ENCODE results near the gene RALGPS1. TPM values are rescaled to one million over a fixed set of nuclear protein-coding genes. Genes with fewer than 3 reads are reported as not detected.
A peak's percentile ranks its signal among the peaks of the same experiment; 100 is the strongest.

Gene RALGPS1
- total RNA-seq (2014; rRNA removed; shearing (Covaris generic)): 0.87 and 3.2 TPM in 2 replicates
- polyA plus RNA-seq (2015; cell fraction: cytosol; rRNA removed): 2.1 and 3.0 TPM in 2 replicates
- 12.0 and 18.5 TPM in 2 replicates for polyA plus RNA-seq (2015; cell fraction: nucleus; rRNA removed)

- DNase-seq (ENCODE audit: low read depth, low spot score): peak; percentile 95
- in situ Hi-C loops (cut with HindIII; ENCODE audit: low pct_unique_long_range_greater_than_20kb, low sequenced_read_pairs): no loop called here
These were observed at the start of gene RALGPS1 for GRCh38 chr9:126914458-126915280. Gene RALGPS1 (plus strand): TSS chr9:126914782. CDS start chr9:126962290, 47,508 bp downstream.

- DNase-seq (ENCODE audit: low read depth, low spot score): no peak
- in situ Hi-C loops (cut with HindIII; ENCODE audit: low pct_unique_long_range_greater_than_20kb, low sequenced_read_pairs): no loop called here
These were observed 45.2 kb upstream of the RALGPS1 start for GRCh38 chr9:126869368-126869767.

GRCh38 chr9:126872516-126872915 is 42.1 kb upstream of the RALGPS1 start:
- in situ Hi-C loops (cut with HindIII; ENCODE audit: low pct_unique_long_range_greater_than_20kb, low sequenced_read_pairs): no loop called here
- no peak for DNase-seq (ENCODE audit: low read depth, low spot score)

GRCh38 chr9:126874546-126875314 is 39.9 kb upstream of the RALGPS1 start:
- DNase-seq (ENCODE audit: low read depth, low spot score): no peak
- in situ Hi-C loops (cut with HindIII; ENCODE audit: low pct_unique_long_range_greater_than_20kb, low sequenced_read_pairs): no loop called here

GRCh38 chr9:126875756-126876510 is 38.6 kb upstream of the RALGPS1 start:
- in situ Hi-C loops (cut with HindIII; ENCODE audit: low pct_unique_long_range_greater_than_20kb, low sequenced_read_pairs): no loop called here
- DNase-seq (ENCODE audit: low read depth, low spot score): no peak

- no peak for DNase-seq (ENCODE audit: low read depth, low spot score)
- in situ Hi-C loops (cut with HindIII; ENCODE audit: low pct_unique_long_range_greater_than_20kb, low sequenced_read_pairs): no loop called here
These were observed 38.1 kb upstream of the RALGPS1 start for GRCh38 chr9:126876531-126876930.

GRCh38 chr9:126877418-126877817 is 37.2 kb upstream of the RALGPS1 start:
- in situ Hi-C loops (cut with HindIII; ENCODE audit: low pct_unique_long_range_greater_than_20kb, low sequenced_read_pairs): no loop called here
- no peak for DNase-seq (ENCODE audit: low read depth, low spot score)

GRCh38 chr9:126879288-126879687 is 35.3 kb upstream of the RALGPS1 start:
- in situ Hi-C loops (cut with HindIII; ENCODE audit: low pct_unique_long_range_greater_than_20kb, low sequenced_read_pairs): no loop called here
- no peak for DNase-seq (ENCODE audit: low read depth, low spot score)

- in situ Hi-C loops (cut with HindIII; ENCODE audit: low pct_unique_long_range_greater_than_20kb, low sequenced_read_pairs): no loop called here
- no peak for DNase-seq (ENCODE audit: low read depth, low spot score)
These were observed 34.2 kb upstream of the RALGPS1 start for GRCh38 chr9:126880226-126880946.

- DNase-seq (ENCODE audit: low read depth, low spot score): no peak
- in situ Hi-C loops (cut with HindIII; ENCODE audit: low pct_unique_long_range_greater_than_20kb, low sequenced_read_pairs): no loop called here
These were observed 33.6 kb upstream of the RALGPS1 start for GRCh38 chr9:126880947-126881332.

GRCh38 chr9:126882746-126883145 is 31.8 kb upstream of the RALGPS1 start:
- DNase-seq (ENCODE audit: low read depth, low spot score): no peak
- in situ Hi-C loops (cut with HindIII; ENCODE audit: low pct_unique_long_range_greater_than_20kb, low sequenced_read_pairs): no loop called here

GRCh38 chr9:126883636-126884035 is 30.9 kb upstream of the RALGPS1 start:
- in situ Hi-C loops (cut with HindIII; ENCODE audit: low pct_unique_long_range_greater_than_20kb, low sequenced_read_pairs): no loop called here
- peak; percentile 65 for DNase-seq (ENCODE audit: low read depth, low spot score)

GRCh38 chr9:126885131-126885641 is 29.4 kb upstream of the RALGPS1 start:
- peak; percentile 80 for DNase-seq (ENCODE audit: low read depth, low spot score)
- in situ Hi-C loops (cut with HindIII; ENCODE audit: low pct_unique_long_range_greater_than_20kb, low sequenced_read_pairs): no loop called here

GRCh38 chr9:126886034-126886822 is 28.4 kb upstream of the RALGPS1 start:
- DNase-seq (ENCODE audit: low read depth, low spot score): no peak
- in situ Hi-C loops (cut with HindIII; ENCODE audit: low pct_unique_long_range_greater_than_20kb, low sequenced_read_pairs): no loop called here

GRCh38 chr9:126886897-126887296 is 27.7 kb upstream of the RALGPS1 start:
- in situ Hi-C loops (cut with HindIII; ENCODE audit: low pct_unique_long_range_greater_than_20kb, low sequenced_read_pairs): no loop called here
- DNase-seq (ENCODE audit: low read depth, low spot score): no peak

- in situ Hi-C loops (cut with HindIII; ENCODE audit: low pct_unique_long_range_greater_than_20kb, low sequenced_read_pairs): no loop called here
- no peak for DNase-seq (ENCODE audit: low read depth, low spot score)
These were observed 22.9 kb upstream of the RALGPS1 start for GRCh38 chr9:126891676-126892075.
